ENCODE measurements around the gene IGFBP1. TPM values are rescaled to one million over a fixed set of nuclear protein-coding genes. Genes with fewer than 3 reads are reported as not detected.

Gene IGFBP1
- total RNA-seq, 2 donors from 2014 or later = not detected

GRCh38 chr7:45876519-45876918 lies 11.8 kb upstream of the IGFBP1 start:
- no peak overlapping the region for H3K4me3 ChIP-seq
- DNase-seq (ENCODE audit: low spot score) = no peak
- H3K27me3 ChIP-seq (replicated peaks; ENCODE audit: insufficient read depth) = no peaks in the 10 kb centered on the region
- no peaks in the 10 kb centered on the region for H3K9me3 ChIP-seq
- intact Hi-C loops (cut with DNase I) = no loop called here
- TF ChIP-seq POLR2A (IDR thresholded peaks at IDR 0.05) (no peak), CTCF (IDR thresholded peaks at IDR 0.05) (no peak), POLR2AphosphoS5 (IDR thresholded peaks at IDR 0.05) (no peak)
- H3K36me3 ChIP-seq = no peaks in the 10 kb centered on the region
- no peak overlapping the region for H3K27ac ChIP-seq
- 88% methylated on average over 2 of the region's 2 CpGs for WGBS
- no peaks in the 10 kb centered on the region for H3K4me1 ChIP-seq (replicated peaks)

- Histone ChIP-seq H3K27ac (no peak overlapping the region), H3K36me3 (no peaks in the 10 kb centered on the region), H3K9me3 (no peaks in the 10 kb centered on the region), H3K4me1 (replicated peaks) (no peaks in the 10 kb centered on the region), H3K4me3 (no peak overlapping the region), H3K27me3 (replicated peaks; ENCODE audit: insufficient read depth) (no peaks in the 10 kb centered on the region)
- intact Hi-C loops (cut with DNase I) = no loop called here
- DNase-seq (ENCODE audit: low spot score) = no peak
- 43% methylated on average over 3 of the region's 3 CpGs for WGBS
- no peak for TF ChIP-seq POLR2A (IDR thresholded peaks at IDR 0.05)
Measured at GRCh38 chr7:45878457-45879144, 9.7 kb upstream of the IGFBP1 start.

GRCh38 chr7:45880433-45880860 lies 7.8 kb upstream of the IGFBP1 start:
- H3K27me3 ChIP-seq (replicated peaks; ENCODE audit: insufficient read depth) = no peaks in the 10 kb centered on the region
- no peak for DNase-seq (ENCODE audit: low spot score)
- H3K4me3 ChIP-seq = no peak overlapping the region
- 92% methylated on average over 7 of the region's 7 CpGs for WGBS
- no peaks in the 10 kb centered on the region for H3K4me1 ChIP-seq (replicated peaks)
- no peak for TF ChIP-seq POLR2AphosphoS5 (IDR thresholded peaks at IDR 0.05)
- no peak for TF ChIP-seq CTCF (IDR thresholded peaks at IDR 0.05)
- TF ChIP-seq POLR2A (IDR thresholded peaks at IDR 0.05) = no peak
- H3K36me3 ChIP-seq = no peaks in the 10 kb centered on the region
- intact Hi-C loops (cut with DNase I) = no loop called here
- H3K9me3 ChIP-seq = no peaks in the 10 kb centered on the region
- no peak overlapping the region for H3K27ac ChIP-seq

- Histone ChIP-seq H3K27ac (no peak overlapping the region), H3K4me1 (replicated peaks) (no peaks in the 10 kb centered on the region), H3K36me3 (no peaks in the 10 kb centered on the region), H3K27me3 (replicated peaks; ENCODE audit: insufficient read depth) (no peaks in the 10 kb centered on the region), H3K9me3 (no peaks in the 10 kb centered on the region), H3K4me3 (no peak overlapping the region)
- TF ChIP-seq POLR2A (IDR thresholded peaks at IDR 0.05) (no peak), CTCF (IDR thresholded peaks at IDR 0.05) (no peak), POLR2AphosphoS5 (IDR thresholded peaks at IDR 0.05) (no peak)
- DNase-seq (ENCODE audit: low spot score) = no peak
- 93% methylated on average over 9 of the region's 9 CpGs for WGBS
- intact Hi-C loops (cut with DNase I) = no loop called here
Measured at GRCh38 chr7:45881280-45881758, 7.0 kb upstream of the IGFBP1 start.

- Histone ChIP-seq H3K4me1 (replicated peaks) (no peaks in the 10 kb centered on the region), H3K9me3 (no peaks in the 10 kb centered on the region), H3K4me3 (no peak overlapping the region), H3K27me3 (replicated peaks; ENCODE audit: insufficient read depth) (no peaks in the 10 kb centered on the region), H3K36me3 (no peaks in the 10 kb centered on the region), H3K27ac (no peak overlapping the region)
- 74% methylated on average over 12 of the region's 12 CpGs for WGBS
- no peak for DNase-seq (ENCODE audit: low spot score)
- intact Hi-C loops (cut with DNase I) = no loop called here
- TF ChIP-seq POLR2AphosphoS5 (IDR thresholded peaks at IDR 0.05) (no peak), CTCF (IDR thresholded peaks at IDR 0.05) (no peak), POLR2A (IDR thresholded peaks at IDR 0.05) (no peak)
Measured at GRCh38 chr7:45881759-45882464, 6.4 kb upstream of the IGFBP1 start.

All from prostate gland (tissue), 2 donors.